ENCODE data around the gene CHERP. TPM values are rescaled to one million over a fixed set of nuclear protein-coding genes. Genes with fewer than 3 reads are reported as not detected.
"Not testable (repeated sequence)": the region's sequence is repeated elsewhere in the genome, so short reads cannot be mapped to it uniquely, and the experiment has no call there.

CHERP gene
- total RNA-seq, 1 experiment from 2014 or later = 3.1 TPM

DNA sequence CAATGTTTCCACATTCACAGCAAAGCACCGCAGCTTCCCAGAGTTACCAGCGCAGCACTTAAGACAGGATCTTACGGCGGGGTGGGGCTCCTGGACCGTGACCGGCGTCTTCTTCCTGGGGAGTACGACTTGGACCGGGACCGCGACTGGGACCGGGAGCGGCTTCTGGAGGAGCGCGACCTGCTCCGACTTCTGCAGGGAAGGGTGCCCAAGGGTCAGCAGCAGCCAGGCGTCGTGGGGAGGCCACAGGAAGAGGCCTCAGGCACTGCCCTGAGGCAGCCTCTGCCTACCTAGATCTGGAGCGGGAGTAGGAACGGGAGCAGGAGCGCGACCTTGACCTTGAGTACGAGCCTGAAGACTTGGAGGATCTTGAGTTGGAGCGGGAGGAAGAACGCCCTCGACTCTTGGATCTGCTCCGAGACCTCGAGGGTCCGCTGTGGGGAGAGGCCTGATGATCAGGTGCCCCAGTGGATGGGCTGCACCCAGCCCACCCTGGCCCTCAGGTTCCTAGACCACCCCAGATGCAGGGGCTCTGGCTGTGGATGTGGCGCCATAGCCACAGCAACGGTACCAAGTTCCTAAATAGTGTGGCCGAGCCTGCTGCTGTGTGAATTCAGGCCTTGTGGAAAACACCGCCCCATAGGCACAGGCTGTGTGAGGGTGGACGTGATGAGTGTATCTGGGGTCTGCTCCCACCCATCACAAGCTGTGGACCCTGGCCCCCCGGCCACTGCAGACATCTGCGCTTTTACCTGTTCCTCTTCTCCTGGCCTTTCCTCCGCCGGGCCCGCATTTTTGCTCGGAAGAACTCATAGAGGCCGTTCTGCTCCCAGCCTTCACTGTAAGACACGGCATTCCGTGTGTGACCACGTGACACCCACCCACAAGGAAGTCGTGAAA lies 21.9 kb downstream of the CHERP start:
- no peak for DNase-seq (ENCODE audit: low read depth)

DNA sequence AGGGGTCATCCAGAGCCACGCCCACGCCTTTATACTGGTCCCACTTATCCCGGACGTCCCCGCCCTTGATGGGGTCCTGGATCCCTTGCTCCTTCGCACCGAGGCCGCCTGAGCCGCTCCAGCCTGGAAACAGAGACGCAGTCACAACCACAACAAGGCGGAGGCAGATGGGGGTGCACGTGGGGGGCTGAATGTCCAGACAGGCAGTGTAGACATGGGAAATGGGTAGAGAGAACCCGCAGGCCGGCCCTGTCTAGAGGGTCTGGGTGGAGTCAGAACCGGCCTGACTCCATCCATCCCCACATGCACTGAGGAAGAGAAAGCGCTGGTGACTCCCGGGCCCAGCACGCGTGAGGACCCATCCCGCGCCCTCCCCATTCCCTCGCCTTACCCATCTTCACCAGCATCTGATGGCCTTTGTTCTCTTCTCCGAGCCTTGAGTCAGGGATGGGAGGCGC lies 23.0 kb downstream of the CHERP start:
- DNase-seq (ENCODE audit: low read depth) = no peak

DNA sequence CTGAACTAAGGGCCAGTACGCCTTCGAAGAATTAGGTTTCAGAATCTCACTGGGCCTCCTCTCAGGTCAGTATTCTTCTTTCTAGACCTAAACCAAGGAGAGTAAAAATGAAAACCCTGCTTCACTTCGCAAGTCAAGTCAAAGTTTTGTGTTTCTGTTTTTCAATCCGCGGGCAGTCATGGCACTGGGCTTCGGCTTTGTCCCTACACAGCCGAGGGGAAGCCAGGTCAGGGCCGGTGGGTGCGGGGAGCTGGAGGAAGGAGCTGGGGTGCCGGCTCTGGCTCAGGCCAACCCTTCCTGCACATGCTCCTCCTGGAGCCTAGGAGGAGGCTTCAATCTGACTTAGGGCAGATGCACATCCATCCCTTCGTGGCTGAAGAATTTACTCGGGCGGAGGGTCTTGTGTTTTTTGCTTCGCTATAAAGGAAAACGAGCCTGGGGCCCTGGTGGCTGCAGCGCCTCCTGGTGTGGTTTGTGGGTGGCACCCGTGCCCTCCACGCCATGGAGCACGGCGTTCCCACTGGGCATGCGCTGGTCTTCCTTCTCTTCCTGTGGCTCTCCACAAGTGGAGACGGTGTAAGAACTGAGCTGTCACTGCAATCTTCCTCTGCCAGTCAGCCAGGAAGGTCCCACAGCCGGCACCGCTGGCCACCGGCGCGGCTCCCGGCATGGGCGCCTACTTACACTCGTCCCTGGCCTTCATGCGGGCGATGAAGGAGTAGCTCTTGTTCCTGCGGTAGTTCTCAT lies 23.6 kb downstream of the CHERP start:
- no peak for DNase-seq (ENCODE audit: low read depth)

DNA sequence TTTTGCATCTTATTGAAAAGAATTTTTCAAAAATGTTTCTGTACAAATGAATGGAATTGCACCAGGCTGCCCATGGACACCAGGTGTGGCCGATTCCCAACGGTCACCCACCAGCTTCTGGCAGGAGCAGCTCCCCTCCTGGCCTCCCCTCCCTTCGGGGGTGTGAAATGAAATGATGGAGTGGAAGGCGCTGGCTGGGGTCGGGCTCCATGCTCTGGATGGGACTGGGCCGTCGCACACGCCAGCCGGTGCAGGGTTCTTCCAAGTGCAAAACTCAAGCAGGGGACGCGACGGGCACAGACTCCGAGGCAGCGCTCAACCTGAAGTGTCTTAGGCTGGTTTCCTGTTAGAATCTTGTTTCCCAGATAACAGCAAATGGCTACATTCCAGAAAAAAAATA lies 24.2 kb downstream of the CHERP start:
- DNase-seq (ENCODE audit: low read depth) = no peak

DNA sequence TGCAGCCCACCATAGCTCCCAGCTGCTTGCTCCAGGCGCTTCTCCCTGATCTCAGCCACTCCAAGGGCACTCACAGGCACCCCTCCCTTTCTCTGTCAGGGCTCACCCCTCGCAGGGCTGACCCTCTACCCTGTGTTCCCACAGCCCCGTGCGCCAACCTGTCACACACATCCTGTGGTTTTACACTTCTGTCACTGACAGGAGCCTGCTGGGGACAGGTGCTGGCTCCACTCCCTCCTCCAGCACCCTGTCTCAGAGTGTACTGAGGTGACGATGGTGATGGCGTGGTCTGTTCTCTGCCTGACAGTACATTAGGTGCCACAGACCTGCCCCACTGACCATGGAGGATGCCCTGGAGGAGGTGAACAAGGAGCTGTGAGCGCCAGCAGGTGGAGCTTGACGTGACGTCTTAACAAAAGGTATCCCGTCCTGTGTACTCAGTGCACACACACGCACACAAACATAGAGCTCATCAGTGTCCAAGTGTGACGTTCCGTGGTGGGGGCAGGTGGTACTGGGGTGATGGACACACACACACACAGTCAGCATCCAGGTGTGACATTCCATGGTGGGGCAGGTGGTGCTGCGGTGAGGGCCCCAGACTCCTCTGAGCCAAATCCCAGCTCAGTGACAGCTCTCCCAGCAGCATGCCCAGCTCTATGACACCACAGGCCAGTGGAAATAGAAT lies 25.2 kb downstream of the CHERP start:
- no peak for DNase-seq (ENCODE audit: low read depth)

DNA sequence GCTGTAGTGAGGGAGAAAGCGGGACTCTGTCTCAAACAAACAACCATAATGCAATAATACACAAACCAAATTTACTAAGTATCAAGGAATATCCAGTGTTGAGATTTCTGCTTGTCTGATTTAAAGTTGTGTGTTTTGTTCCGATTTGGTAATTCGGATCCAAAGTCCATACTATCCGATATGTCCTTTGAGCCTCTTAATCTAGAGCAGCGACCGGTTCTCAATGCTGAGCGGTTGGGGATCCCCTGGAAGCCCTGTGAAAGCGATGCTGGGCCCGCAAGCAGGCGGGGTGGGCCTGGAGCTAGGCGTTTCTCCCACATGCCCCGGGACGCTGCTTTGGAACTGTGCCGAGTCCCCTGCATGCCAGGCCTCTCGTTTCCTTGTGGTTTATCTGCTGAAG lies 25.9 kb downstream of the CHERP start:
- no peak for DNase-seq (ENCODE audit: low read depth)

DNA sequence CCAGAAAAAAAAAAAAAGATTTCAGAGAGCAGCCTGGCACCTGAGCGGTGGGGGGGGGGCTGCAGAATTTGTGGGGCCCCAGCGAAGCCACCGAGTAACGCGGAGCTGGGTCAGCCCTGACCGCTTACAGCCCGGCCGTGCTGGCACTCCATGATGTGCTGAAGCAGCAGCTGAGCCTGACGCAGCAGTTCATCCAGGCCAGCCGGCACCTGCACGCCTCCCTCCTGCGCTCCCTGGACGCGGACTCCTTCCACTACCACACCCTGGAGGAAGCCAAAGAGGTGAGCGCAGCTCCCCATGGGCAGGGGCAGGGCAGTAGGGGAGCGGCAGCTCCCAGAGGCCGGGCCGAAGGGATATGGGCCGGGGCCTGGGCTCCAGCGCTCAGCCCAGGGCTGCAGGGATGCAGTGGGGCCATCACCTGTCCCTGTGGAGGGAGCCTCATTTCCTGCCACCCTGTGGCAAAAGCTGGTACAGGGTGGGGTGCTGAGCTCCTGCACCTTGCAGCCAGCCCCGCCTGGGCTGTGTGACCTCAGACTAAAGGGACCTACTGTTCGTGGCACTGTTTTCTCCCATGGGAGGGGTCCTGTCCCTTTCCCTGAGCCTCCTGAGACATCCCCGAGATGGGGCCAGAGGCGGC lies 27.7 kb downstream of the CHERP start:
- no peak for DNase-seq (ENCODE audit: low read depth)

DNA sequence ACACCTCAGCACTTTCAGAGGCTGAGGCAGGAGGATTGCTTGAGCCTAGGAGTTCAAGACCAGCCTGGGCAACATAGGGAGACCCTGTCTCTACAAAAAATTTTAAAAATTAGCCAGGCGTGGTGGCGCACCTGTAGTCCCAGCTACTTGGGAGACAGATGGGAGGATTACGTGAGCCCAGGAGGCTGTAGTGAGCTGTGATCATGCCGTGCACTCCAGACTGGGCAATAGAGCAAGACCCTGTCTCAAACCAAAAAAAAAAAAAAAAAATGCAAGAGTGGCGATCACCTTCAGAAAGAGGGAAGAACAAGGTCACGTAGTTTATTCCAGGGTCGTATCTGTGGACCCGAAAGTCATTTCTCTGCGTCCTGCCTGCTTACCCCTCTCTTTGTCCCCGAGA lies 29.6 kb downstream of the CHERP start:
- not testable (repeated sequence) for DNase-seq (ENCODE audit: low read depth)

DNA sequence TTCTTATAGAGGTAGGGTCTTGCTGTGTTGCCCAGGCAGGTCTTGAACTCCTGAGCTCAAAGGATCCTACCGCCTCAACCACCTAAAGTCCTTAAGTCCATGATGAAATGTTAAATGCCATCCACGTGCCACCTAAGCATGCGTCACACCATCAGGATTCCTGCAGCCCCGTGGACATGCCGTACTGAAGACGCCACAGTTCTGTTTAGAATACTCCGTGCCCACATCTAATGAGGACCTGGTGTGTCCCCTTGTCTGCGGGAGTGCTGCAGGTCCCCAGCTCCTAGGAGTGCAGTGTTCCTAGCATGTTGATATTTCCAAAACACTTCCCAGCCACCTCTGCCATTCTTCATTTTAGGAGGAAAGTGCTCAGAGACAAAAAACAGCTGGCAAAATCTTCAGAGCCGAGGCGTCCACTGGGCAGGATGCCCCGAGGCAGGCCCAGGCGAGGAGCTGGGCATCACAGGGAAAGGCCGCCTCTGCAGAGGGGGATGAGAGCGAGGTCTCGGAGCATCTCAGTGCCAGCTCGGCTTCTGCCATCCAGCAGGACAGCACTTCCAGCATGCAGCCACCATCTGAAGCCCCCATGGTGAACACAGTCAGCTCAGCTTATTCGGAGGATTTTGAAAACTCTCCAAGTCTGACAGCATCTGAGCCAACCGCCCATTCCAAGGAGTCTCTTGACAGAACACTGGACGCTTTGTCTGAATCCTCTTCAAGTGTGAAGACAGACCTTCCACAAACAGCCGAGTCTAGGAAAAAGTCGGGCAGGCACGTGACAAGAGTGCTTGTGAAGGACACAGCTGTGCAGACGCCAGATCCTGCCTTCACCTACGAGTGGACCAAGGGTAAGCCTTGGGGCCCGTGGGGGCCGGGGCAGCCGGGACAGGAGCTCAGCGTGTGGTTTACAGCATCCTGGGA lies 32.8 kb downstream of the CHERP start:
- peak; percentile 43 for DNase-seq (ENCODE audit: low read depth)

DNA sequence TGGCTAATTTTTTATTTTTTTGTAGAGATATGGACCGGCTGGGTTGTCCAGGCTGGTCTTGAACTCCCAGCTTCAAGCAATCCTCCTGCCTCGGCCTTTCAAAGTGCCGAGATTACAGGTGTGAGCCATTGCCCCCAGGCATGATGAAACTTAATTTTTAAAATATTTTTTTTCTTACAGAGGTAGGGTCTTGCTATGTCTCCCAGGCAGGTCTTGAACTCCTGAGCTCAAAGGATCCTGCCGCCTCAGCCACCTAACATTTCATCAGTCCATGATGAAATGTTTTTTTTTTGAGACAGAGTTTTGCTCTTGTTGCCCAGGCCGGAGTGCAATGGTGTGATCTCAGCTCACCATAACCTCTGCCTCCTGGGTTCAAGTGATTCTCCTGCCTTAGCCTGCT lies 33.7 kb downstream of the CHERP start:
- DNase-seq (ENCODE audit: low read depth) = no peak

DNA sequence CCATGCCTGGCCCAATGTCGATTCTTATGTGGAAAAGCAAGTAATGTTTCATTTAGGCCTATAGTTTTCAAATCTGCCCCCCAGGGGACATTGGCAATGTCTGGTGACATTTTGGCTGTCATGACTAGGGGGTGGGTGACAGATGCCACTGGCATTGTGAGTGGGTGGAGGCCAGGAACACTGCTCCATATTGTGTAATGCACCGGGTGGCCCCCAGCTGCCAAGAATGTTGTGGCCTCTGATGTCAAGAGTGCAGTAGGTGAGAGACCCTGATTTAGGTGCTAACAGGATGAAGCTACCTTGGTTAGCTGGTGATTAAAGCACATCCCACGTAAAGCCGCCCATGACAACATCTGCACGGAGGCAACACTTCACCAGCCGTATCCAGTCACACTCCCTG lies 35.3 kb downstream of the CHERP start:
- no peak for DNase-seq (ENCODE audit: low read depth)

DNA sequence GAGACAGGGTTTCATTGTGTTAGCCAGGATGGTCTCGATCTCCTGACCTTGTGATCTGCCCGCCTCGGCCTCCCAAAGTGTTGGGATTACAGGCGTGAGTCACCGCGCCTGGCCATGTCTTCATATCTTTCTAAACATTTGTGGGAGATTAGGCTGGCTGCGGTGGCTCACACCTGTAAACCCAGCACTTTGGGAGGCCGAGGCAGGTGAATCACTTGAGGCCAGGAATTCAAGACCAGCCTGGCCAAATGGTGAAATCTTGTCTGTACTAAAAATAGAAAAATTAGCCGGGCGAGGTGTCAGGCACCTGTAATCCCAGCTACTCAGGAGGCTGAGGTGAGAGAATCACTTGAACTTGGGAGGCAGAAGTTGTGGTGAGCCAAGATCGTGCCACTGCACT lies 36.1 kb downstream of the CHERP start:
- DNase-seq (ENCODE audit: low read depth) = not testable (repeated sequence)

DNA sequence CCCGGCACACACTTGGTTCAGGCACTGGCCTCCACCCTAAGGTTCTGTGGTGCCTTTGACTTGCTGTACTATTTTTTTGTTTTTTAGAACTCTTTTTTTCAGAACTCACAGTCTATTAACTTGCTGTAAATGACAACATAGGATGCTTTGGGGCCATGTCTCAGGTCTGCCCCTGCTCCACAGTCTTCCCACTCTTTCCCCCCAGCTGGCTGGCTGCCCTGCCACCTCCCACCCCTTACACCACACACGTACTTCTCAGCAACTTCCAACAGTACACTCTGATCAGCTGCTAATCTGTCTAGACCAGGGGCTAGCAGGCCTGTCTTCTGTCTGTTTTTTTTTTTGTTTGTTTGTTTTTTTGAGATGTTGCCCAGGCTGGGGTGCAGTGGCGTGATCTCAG lies 38.0 kb downstream of the CHERP start:
- DNase-seq (ENCODE audit: low read depth) = no peak

DNA sequence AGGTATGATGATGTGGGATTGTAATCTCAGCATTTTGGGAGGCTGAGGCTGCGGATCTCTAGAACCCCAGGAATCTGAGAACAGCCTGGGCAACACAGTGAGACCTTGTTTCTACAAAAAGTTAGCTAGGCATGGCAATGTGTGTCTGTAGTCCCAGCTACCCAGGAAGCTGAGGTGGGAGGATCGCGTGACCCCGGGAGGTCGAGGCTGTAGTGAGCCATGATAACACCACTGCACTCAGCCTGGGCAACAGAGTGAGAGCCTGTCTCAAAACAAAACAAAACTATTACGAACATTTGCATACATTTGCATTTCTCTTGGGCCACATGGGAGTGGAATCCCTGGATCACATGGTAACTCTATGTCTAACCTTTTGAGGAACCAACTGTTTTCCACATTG lies 44.4 kb downstream of the CHERP start:
- no peak for DNase-seq (ENCODE audit: low read depth)

DNA sequence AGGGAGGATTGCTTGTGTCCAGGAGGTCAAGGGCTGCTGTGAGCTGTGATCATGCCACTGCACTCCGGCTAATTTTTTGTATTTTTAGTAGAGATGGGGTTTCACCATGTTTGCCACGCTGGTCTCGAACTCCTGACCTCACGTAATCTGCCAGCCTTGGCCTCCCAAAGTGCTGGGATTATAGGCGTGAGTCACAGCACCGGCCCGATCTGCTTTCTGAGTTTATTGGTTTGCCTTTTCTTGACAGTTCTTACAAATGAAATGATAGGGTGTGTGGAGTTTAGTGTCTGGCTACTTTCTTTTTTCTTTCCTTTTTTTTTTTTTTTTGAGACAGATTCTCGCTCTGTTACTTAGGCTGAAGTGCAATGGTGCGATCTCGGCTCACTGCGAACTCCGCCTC lies 45.2 kb downstream of the CHERP start:
- peak; percentile 15 for DNase-seq (ENCODE audit: low read depth)

DNA sequence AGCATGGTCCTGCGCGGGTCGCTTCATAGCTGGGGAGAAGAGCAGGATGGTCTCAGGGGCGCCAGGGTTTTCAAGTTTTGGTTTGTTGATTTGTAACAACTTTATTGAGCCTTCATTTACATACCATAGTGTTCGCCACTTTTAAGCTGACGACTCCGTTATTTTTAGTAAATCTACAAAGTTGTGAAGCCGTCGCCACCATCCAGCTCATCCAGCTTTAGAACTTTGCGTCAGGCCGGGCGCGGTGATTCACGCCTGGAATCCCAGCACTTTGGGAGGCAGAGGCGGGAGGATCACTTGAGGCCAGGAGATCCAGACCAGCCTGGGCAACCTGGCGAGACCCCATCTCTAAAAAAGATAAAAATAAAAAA lies 45.6 kb downstream of the CHERP start:
- peak; percentile 59 for DNase-seq (ENCODE audit: low read depth)

DNA sequence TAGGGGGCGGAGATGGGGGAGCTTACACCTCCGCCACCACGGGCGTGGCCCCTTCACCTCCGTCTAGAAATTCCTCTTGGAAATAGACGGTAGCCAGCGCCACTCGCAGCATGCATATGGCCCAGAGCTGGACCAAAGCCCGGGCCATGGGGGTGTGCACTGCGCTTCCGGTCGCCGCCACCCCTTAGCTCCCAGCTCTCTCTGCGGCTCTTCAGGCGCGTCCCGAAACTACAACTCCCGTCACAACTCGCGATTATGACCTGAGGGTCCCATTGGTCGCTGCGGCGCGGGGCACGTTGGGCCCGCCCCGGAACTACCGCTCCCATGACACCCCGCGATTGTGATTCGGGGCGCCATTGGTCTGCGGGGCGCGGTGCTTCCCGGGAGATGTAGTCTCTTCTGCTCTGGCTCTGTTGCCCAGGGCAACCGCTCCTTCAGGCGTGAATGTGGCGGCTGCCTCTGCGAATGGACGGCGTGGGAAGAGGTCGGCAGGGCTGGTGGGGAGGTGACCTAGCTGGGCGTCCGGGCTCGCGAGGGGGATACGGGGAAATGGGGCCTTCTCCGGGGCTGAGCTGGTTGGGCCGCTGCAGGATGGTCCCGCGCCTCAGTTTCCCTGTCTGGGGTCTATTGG lies 46.1 kb downstream of the CHERP start, which contains the start of the genes C19orf44 and CALR3:
Gene C19orf44, plus strand, starts transcription at position 413 of the 631 bp plus-strand sequence. CDS start 4,399 bp downstream, outside the sequence.
Gene CALR3, minus strand, starts transcription at position 186 of the 631 bp plus-strand sequence. Its CDS starts 38 bp downstream, at position 148.
- DNase-seq (ENCODE audit: low read depth) = peak; percentile 99

DNA sequence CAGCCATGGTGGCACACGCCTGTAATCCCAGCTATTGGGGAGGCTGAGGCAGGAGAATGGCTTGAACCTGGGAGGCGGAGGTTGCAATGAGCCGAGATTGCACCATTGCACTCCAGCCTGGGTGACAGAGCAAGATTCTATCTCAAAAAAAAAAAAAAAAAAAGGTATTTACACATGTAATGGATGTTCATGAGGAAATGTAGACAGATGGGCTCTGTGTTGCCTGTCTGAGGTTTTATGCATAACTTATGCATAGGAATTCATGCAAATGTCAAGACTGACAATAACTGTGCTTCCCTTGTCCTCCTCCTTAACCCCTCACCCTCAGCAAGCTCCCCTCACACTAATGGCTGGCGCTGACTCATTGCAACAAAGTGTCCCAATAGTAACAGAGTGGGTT lies 55.8 kb downstream of the CHERP start:
- peak; percentile 15 for DNase-seq (ENCODE audit: low read depth)

DNA sequence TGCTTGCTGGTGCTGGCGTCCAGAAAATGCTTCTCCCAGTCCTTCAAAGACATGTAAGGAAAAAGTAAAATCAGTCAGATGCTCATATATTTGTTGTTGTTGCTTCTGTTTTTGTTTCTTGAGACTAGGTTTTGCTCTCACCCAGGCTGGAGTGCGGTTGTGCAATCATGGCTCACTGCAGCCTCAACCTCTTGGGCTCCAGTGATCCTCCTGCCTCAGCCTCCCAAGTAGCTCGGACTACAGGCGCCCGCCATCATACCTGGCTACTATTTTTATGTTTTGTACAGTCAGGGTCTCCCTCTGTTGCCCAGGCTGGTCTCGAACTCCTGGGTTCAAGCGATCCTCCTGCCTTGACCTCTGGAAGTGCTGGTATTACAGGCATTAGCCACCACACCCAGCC lies 59.5 kb downstream of the CHERP start:
- no peak for DNase-seq (ENCODE audit: low read depth)

DNA sequence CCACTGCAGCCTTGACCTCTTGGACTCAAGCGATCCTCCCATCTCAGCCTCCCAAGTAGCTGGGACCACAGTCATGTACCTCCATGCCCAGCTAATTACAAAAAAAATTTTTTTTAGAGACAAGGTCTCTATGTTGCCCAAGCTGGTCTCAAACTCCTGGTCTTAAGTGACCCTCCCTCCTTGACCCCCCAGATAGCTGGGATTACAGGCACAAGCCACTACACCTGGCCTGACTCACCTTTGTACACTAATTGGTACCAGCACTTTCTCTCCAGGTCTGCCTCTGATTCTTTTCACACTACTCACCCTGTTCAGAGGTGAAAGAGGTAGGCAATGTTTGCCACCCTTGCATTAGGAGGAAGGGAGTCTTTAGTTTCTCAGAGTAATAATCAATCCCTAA lies 64.9 kb downstream of the CHERP start:
- no peak for DNase-seq (ENCODE audit: low read depth)

All from RPMI7951 (cell line).